Measurements from ENCODE around the gene DMAP1.

Gene DMAP1

GRCh38 chr1:44200336-44200735 lies 12.9 kb upstream of the DMAP1 start:
- no peak for TF ChIP-seq CEBPB (IDR thresholded peaks at IDR 0.05)
- TF ChIP-seq YY1 (IDR thresholded peaks at IDR 0.05; ENCODE audit: low read depth): no peak
- TF ChIP-seq NFIC (IDR thresholded peaks at IDR 0.05): no peak
- no peak for TF ChIP-seq FOXM1 (IDR thresholded peaks at IDR 0.05; ENCODE audit: borderline replicate concordance, low read depth)
- TF ChIP-seq REST (IDR thresholded peaks at IDR 0.05; ENCODE audit: low read depth): no peak

GRCh38 chr1:44208226-44208625 lies 5.0 kb upstream of the DMAP1 start:
- TF ChIP-seq TCF12 (IDR thresholded peaks at IDR 0.05; ENCODE audit: low read depth) (no peak), EP300 (IDR thresholded peaks at IDR 0.05; ENCODE audit: borderline replicate concordance) (no peak), NFIC (IDR thresholded peaks at IDR 0.05) (no peak), RAD21 (IDR thresholded peaks at IDR 0.05; ENCODE audit: low read depth) (no peak)

GRCh38 chr1:44210595-44210994 lies 2.7 kb upstream of the DMAP1 start:
- TF ChIP-seq CEBPB (IDR thresholded peaks at IDR 0.05) (no peak), MAX (IDR thresholded peaks at IDR 0.05) (no peak)

- TF ChIP-seq TAF1 (IDR thresholded peaks at IDR 0.05; ENCODE audit: low read depth): no peak
- no peak for TF ChIP-seq ZBTB7A (IDR thresholded peaks at IDR 0.05; ENCODE audit: low read depth)
- no peak for TF ChIP-seq CREB1 (IDR thresholded peaks at IDR 0.05; ENCODE audit: low read depth)
- TF ChIP-seq EGR1 (IDR thresholded peaks at IDR 0.05): no peak
- no peak for TF ChIP-seq TCF12 (IDR thresholded peaks at IDR 0.05; ENCODE audit: low read depth)
- no peak for TF ChIP-seq YY1 (IDR thresholded peaks at IDR 0.05; ENCODE audit: low read depth)
- no peak for TF ChIP-seq NFIC (IDR thresholded peaks at IDR 0.05)
- TF ChIP-seq MAX (IDR thresholded peaks at IDR 0.05): no peak
- TF ChIP-seq EP300 (IDR thresholded peaks at IDR 0.05; ENCODE audit: borderline replicate concordance): no peak
- no peak for TF ChIP-seq USF1 (IDR thresholded peaks at IDR 0.05)
- no peak for TF ChIP-seq RAD21 (IDR thresholded peaks at IDR 0.05; ENCODE audit: low read depth)
- TF ChIP-seq FOXM1 (IDR thresholded peaks at IDR 0.05; ENCODE audit: borderline replicate concordance, low read depth): no peak
These were observed 683 bp upstream of the DMAP1 start for GRCh38 chr1:44212355-44213221.

GRCh38 chr1:44217809-44218410 lies 4.6 kb downstream of the DMAP1 start:
- no peak for TF ChIP-seq TEAD4 (IDR thresholded peaks at IDR 0.05)
- peak; percentile 81 for TF ChIP-seq RAD21 (IDR thresholded peaks at IDR 0.05; ENCODE audit: low read depth)

- TF ChIP-seq FOXM1 (IDR thresholded peaks at IDR 0.05; ENCODE audit: borderline replicate concordance, low read depth) (no peak), TCF12 (IDR thresholded peaks at IDR 0.05; ENCODE audit: low read depth) (no peak), CREB1 (IDR thresholded peaks at IDR 0.05; ENCODE audit: low read depth) (no peak), TEAD4 (IDR thresholded peaks at IDR 0.05) (no peak), MAX (IDR thresholded peaks at IDR 0.05) (no peak), YY1 (IDR thresholded peaks at IDR 0.05; ENCODE audit: low read depth) (no peak), REST (IDR thresholded peaks at IDR 0.05; ENCODE audit: low read depth) (no peak), NFIC (IDR thresholded peaks at IDR 0.05) (no peak), CEBPB (IDR thresholded peaks at IDR 0.05) (no peak), ZBTB7A (IDR thresholded peaks at IDR 0.05; ENCODE audit: low read depth) (no peak)
These were observed 5.4 kb downstream of the DMAP1 start for GRCh38 chr1:44218503-44219300.
